HepG2 (cell line): Measurements from ENCODE around the gene HDDC3. TPM values are rescaled to one million over a fixed set of nuclear protein-coding genes. Genes with fewer than 3 reads are reported as not detected.
A peak's percentile ranks its signal among the peaks of the same experiment; 100 is the strongest.

Source experiments
- CAMTA2 ChIP-seq: sonication (generic); formaldehyde crosslinking; IDR thresholded peaks from 2 replicates; pipeline ENCODE4 v1.4.0; 2020; ENCODE audit warnings: mild to moderate bottlenecking, missing genetic modification reagents, borderline replicate concordance
- CCAR2 ChIP-seq: fragments of 200-400 bp; formaldehyde crosslinking; optimal IDR thresholded peaks from 2 replicates; pipeline ENCODE3; 2018; ENCODE audit warnings: low read depth, mild to moderate bottlenecking, low read length, moderate library complexity
- ERF ChIP-seq: IDR thresholded peaks from 2 replicates; pipeline ENCODE4 v1.6.1; 2018; ENCODE audit warnings: missing biosample characterization, missing genetic modification reagents
- FOXK1 ChIP-seq: sonication (generic); formaldehyde crosslinking; IDR thresholded peaks from 2 replicates; pipeline ENCODE4 v1.4.0; 2020; ENCODE audit warnings: low read depth, missing genetic modification reagents, borderline replicate concordance
- HDAC1 ChIP-seq: sonication (generic); formaldehyde crosslinking; IDR thresholded peaks from 2 replicates; pipeline ENCODE4 v1.5.1; 2020; ENCODE audit warnings: mild to moderate bottlenecking, missing genetic modification reagents
- IKZF5 ChIP-seq: IDR thresholded peaks from 2 replicates; pipeline ENCODE4 v1.6.1; 2018; ENCODE audit warnings: missing genetic modification reagents, mild to moderate bottlenecking, missing compliant biosample characterization
- KDM4B ChIP-seq: sonication (generic); formaldehyde crosslinking; IDR thresholded peaks from 2 replicates; pipeline ENCODE4 v1.4.0; 2020; ENCODE audit warnings: missing genetic modification reagents
- KMT2B ChIP-seq: IDR thresholded peaks from 2 replicates; pipeline ENCODE4 v1.6.1; 2016; ENCODE audit warnings: missing genetic modification reagents, missing compliant biosample characterization
- MAZ ChIP-seq, 2 experiments: sonication (generic) in 1 of 2; formaldehyde crosslinking in 1 of 2; IDR thresholded peaks; 2 replicates each; pipeline versions ENCODE4 v1.5.0 to v1.6.1; 2012 to 2020; ENCODE audit warnings: low read depth in 2 of 2, mild to moderate bottlenecking in 2 of 2, borderline replicate concordance in 1 of 2, improper control_type of control experiment in 1 of 2, low read length in 1 of 2, missing genetic modification reagents in 1 of 2, moderate library complexity in 1 of 2
- NFATC3 ChIP-seq: sonication (generic); formaldehyde crosslinking; IDR thresholded peaks from 2 replicates; pipeline ENCODE4 v1.5.1; 2020; ENCODE audit warnings: mild to moderate bottlenecking, missing genetic modification reagents
- ONECUT2 ChIP-seq: sonication (generic); formaldehyde crosslinking; IDR thresholded peaks from 2 replicates; pipeline ENCODE4 v1.4.0; 2020; ENCODE audit warnings: missing genetic modification reagents
- PHF21A ChIP-seq: sonication (generic); formaldehyde crosslinking; IDR thresholded peaks from 2 replicates; pipeline ENCODE4 v1.5.0; 2020; ENCODE audit warnings: mild to moderate bottlenecking, missing genetic modification reagents
- RAD21 ChIP-seq: fragments of 450-650 bp; formaldehyde crosslinking; IDR thresholded peaks from 2 replicates; pipeline ENCODE4 v1.5.0; 2020; ENCODE audit warnings: mild to moderate bottlenecking
- SALL1 ChIP-seq: sonication (generic); formaldehyde crosslinking; IDR thresholded peaks from 2 replicates; pipeline ENCODE4 v1.8.0; 2022; ENCODE audit warnings: mild to moderate bottlenecking, missing genetic modification reagents
- YY1 ChIP-seq: IDR thresholded peaks from 2 replicates; pipeline ENCODE4 v1.6.1; 2011; ENCODE audit warnings: low read length, low read depth, moderate library complexity, mild to moderate bottlenecking; ENCODE audit not compliant: insufficient read depth, insufficient replicate concordance
- ZEB1 ChIP-seq: IDR thresholded peaks from 2 replicates; pipeline ENCODE4 v1.6.1; 2012; ENCODE audit warnings: mild to moderate bottlenecking, low read depth, inconsistent platforms; ENCODE audit not compliant: insufficient replicate concordance
- ZMYM3 ChIP-seq: sonication (generic); formaldehyde crosslinking; IDR thresholded peaks from 2 replicates; pipeline ENCODE4 v1.5.1; 2020; ENCODE audit warnings: mild to moderate bottlenecking, missing genetic modification reagents
- ZNF234 ChIP-seq: sonication (generic); formaldehyde crosslinking; conservative IDR thresholded peaks from 2 replicates; pipeline ENCODE4 v1.5.1; 2020; ENCODE audit warnings: mild to moderate bottlenecking, missing genetic modification reagents
- ZNF414 ChIP-seq: sonication (generic); formaldehyde crosslinking; IDR thresholded peaks from 2 replicates; pipeline ENCODE4 v1.5.0; 2020; ENCODE audit warnings: missing genetic modification reagents
- ZNF547 ChIP-seq: sonication (generic); formaldehyde crosslinking; IDR thresholded peaks from 2 replicates; pipeline ENCODE4 v1.5.1; 2020; ENCODE audit warnings: mild to moderate bottlenecking, missing genetic modification reagents
- polyA plus RNA-seq, 8 experiments: library from polyadenylated mRNA; depleted of rRNA in 3 of 8; stranded (reverse) in 7 of 8; unstranded in 1 of 8; fragments of >200 nt; fragmentation: Illumina TruSeq in 4 of 8; extraction: Trizol in 4 of 8; gene quantifications; 2 replicates each; pipeline versions ENCODE4 v1.2.1 to v1.2.3, GENCODE V29; 2011 to 2016; ENCODE audit warnings: low read depth in 4 of 8, missing spikeins in 1 of 8, mixed read lengths in 1 of 8; ENCODE audit not compliant: insufficient read depth in 1 of 8
- total RNA-seq, 5 experiments: library from RNA; depleted of rRNA; stranded (reverse); fragments of >200 nt; fragmentation: Illumina TruSeq; extraction: Trizol; gene quantifications; 2 replicates each; pipeline ENCODE4 v1.2.3, GENCODE V29; 2016; ENCODE audit warnings: low read depth in 1 of 5
- TF ChIP-seq, protein P1 (sequence below): sonication (generic); formaldehyde crosslinking; IDR thresholded peaks from 2 replicates; pipeline ENCODE4 v1.4.0; 2020; ENCODE audit warnings: mild to moderate bottlenecking, missing genetic modification reagents
- TF ChIP-seq, protein P2 (sequence below): sonication (generic); formaldehyde crosslinking; IDR thresholded peaks from 2 replicates; pipeline ENCODE4 v1.5.0; 2020; ENCODE audit warnings: mild to moderate bottlenecking, missing genetic modification reagents, moderate library complexity

Gene HDDC3
- total and polyA plus RNA-seq, 2 of the 13 experiments (the other 11 are each of a cell fraction or from before 2014, with no cell fraction given), result 18.7 to 28.3 TPM

DNA sequence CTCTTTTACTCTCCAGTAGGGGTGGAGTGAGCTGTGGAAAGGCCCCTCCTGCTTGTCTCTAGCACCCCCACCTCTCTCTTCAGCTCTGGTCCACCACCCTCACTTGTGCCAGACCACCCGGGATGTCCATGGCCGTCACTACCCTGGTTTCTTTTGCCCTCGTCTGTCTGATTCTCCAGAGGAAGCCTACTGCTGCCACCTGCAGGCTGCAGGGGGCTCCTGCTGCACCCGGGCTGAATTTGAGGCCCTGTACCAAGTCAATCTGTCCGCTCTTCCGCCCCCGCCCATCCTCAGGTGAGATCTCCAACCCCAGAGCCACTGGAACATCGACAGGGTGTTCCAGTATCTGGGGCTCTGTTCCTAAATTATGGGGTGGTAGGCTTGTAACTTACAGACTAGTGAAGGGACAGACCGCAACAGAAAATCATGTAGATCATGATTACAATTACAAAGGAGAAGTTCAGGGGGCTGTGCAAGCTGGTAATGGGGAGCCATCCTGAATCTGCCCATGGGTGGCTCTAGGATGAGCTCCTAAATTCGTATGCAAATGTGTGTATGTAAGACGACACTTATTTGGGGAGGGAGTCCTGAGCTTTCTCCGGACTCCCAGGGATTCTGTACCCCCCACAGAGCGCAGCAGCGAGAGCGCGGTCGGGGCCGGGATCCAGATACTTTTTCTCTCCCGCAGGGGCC is 2.1 kb upstream of the HDDC3 start (continued):
- no peak for TF ChIP-seq ZNF234 (CRISPR knock-in tag)
- TF ChIP-seq YY1, result peak; percentile 20
- TF ChIP-seq ZEB1, result peak; percentile 91
- 0 out of 2 replicates have a peak, but pooled peaks have one; percentile 33 for TF ChIP-seq RAD21
- no peak for TF ChIP-seq CAMTA2 (CRISPR knock-in tag)
- TF ChIP-seq HDAC1, result peak; percentile 60; the same call in 1 of the 2 replicates
- TF ChIP-seq NFATC3 (CRISPR knock-in tag), result 0 out of 2 replicates have a peak, but pooled peaks have one; percentile 57
- 0 out of 2 replicates have a peak, but pooled peaks have one; percentile 57 for TF ChIP-seq ZNF547 (CRISPR knock-in tag)
- TF ChIP-seq KDM4B (CRISPR knock-in tag), result 0 out of 2 replicates have a peak, but pooled peaks have one; percentile 41
- TF ChIP-seq FOXK1, result peak; percentile 16; the same call in 1 of the 2 replicates
- no peak for TF ChIP-seq IKZF5
- TF ChIP-seq SALL1 (CRISPR knock-in tag), result peak; percentile 5; the same call in 1 of the 2 replicates
- TF ChIP-seq, protein P1, sequence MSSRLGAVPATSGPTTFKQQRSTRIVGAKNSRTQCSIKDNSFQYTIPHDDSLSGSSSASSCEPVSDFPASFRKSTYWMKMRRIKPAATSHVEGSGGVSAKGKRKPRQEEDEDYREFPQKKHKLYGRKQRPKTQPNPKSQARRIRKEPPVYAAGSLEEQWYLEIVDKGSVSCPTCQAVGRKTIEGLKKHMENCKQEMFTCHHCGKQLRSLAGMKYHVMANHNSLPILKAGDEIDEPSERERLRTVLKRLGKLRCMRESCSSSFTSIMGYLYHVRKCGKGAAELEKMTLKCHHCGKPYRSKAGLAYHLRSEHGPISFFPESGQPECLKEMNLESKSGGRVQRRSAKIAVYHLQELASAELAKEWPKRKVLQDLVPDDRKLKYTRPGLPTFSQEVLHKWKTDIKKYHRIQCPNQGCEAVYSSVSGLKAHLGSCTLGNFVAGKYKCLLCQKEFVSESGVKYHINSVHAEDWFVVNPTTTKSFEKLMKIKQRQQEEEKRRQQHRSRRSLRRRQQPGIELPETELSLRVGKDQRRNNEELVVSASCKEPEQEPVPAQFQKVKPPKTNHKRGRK (CRISPR knock-in tag), result no peak
- TF ChIP-seq MAZ (IDR thresholded peaks at IDR 0.05; ENCODE audit: borderline replicate concordance, low read depth, low read length), result peak; percentile 22; the same call in 1 of the 2 replicates
- no peak for TF ChIP-seq MAZ (CRISPR knock-in tag; IDR thresholded peaks at IDR 0.05; ENCODE audit: low read depth)
- TF ChIP-seq ONECUT2 (CRISPR knock-in tag), result no peak
- TF ChIP-seq, protein P2, sequence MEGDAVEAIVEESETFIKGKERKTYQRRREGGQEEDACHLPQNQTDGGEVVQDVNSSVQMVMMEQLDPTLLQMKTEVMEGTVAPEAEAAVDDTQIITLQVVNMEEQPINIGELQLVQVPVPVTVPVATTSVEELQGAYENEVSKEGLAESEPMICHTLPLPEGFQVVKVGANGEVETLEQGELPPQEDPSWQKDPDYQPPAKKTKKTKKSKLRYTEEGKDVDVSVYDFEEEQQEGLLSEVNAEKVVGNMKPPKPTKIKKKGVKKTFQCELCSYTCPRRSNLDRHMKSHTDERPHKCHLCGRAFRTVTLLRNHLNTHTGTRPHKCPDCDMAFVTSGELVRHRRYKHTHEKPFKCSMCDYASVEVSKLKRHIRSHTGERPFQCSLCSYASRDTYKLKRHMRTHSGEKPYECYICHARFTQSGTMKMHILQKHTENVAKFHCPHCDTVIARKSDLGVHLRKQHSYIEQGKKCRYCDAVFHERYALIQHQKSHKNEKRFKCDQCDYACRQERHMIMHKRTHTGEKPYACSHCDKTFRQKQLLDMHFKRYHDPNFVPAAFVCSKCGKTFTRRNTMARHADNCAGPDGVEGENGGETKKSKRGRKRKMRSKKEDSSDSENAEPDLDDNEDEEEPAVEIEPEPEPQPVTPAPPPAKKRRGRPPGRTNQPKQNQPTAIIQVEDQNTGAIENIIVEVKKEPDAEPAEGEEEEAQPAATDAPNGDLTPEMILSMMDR, result peak; percentile 91
- no peak for TF ChIP-seq ZNF414 (CRISPR knock-in tag)
- peak; percentile 8; the same call in 1 of the 2 replicates for TF ChIP-seq PHF21A (CRISPR knock-in tag)
- no peak for TF ChIP-seq KMT2B (CRISPR knock-in tag)
- 0 out of 2 replicates have a peak, but pooled peaks have one; percentile 10 for TF ChIP-seq ERF
- no peak for TF ChIP-seq CCAR2
- no peak for TF ChIP-seq ZMYM3 (CRISPR knock-in tag)
